GM12892 (cell line): Measurements from ENCODE around the gene CBX4.

Source experiments
- POLR2A ChIP-seq: IDR thresholded peaks from 2 replicates; pipeline ENCODE4 v1.6.1; 2011; ENCODE audit warnings: low read depth, low read length, control low read depth
- POLR2AphosphoS5 ChIP-seq: IDR thresholded peaks from 2 replicates; pipeline ENCODE4 v1.6.1; 2011; ENCODE audit warnings: low read depth, low read length, control low read depth
- TAF1 ChIP-seq: IDR thresholded peaks from 2 replicates; pipeline ENCODE4 v1.6.1; 2011; ENCODE audit warnings: low read depth, mild to moderate bottlenecking, control low read depth, low read length, borderline replicate concordance

GRCh38 chr17:79871131-79871530, 31.9 kb upstream of the CBX4 start:
- TF ChIP-seq POLR2A (no peak), TAF1 (no peak), POLR2AphosphoS5 (no peak)
